ENCODE measurements around the gene DZIP3.
"Not testable (repeated sequence)": the region's sequence is repeated elsewhere in the genome, so short reads cannot be mapped to it uniquely, and the experiment has no call there.

Gene DZIP3

GRCh38 chr3:108599677-108600409 is 10.3 kb downstream of the DZIP3 start:
- no peak for DNase-seq

- DNase-seq: no peak
These were observed 12.9 kb downstream of the DZIP3 start for GRCh38 chr3:108602249-108602934.

- DNase-seq: no peak
These were observed 13.4 kb downstream of the DZIP3 start for GRCh38 chr3:108602935-108603294.

- DNase-seq: no peak
These were observed 14.2 kb downstream of the DZIP3 start for GRCh38 chr3:108603691-108604090.

- no peak for DNase-seq
These were observed 15.5 kb downstream of the DZIP3 start for GRCh38 chr3:108605028-108605427.

- DNase-seq: no peak
These were observed 16.0 kb downstream of the DZIP3 start for GRCh38 chr3:108605491-108605890.

GRCh38 chr3:108608750-108609149 is 19.2 kb downstream of the DZIP3 start:
- DNase-seq: no peak

GRCh38 chr3:108610651-108611050 is 21.1 kb downstream of the DZIP3 start:
- no peak for DNase-seq

- DNase-seq: not testable (repeated sequence)
These were observed 26.6 kb downstream of the DZIP3 start for GRCh38 chr3:108616090-108616489.

GRCh38 chr3:108620250-108620649 is 30.7 kb downstream of the DZIP3 start:
- no peak for DNase-seq

GRCh38 chr3:108623504-108623903 is 34.0 kb downstream of the DZIP3 start:
- DNase-seq: no peak

- no peak for DNase-seq
These were observed 40.5 kb downstream of the DZIP3 start for GRCh38 chr3:108629974-108630373.

- no peak for DNase-seq
These were observed 53.0 kb downstream of the DZIP3 start for GRCh38 chr3:108642526-108642925.

- DNase-seq: no peak
These were observed 55.8 kb downstream of the DZIP3 start for GRCh38 chr3:108645364-108645763.

GRCh38 chr3:108655664-108656063 is 66.1 kb downstream of the DZIP3 start:
- DNase-seq: not testable (repeated sequence)

- DNase-seq: no peak
These were observed 72.2 kb downstream of the DZIP3 start for GRCh38 chr3:108661699-108662098.

- peak; percentile 10 for DNase-seq
These were observed 72.7 kb downstream of the DZIP3 start for GRCh38 chr3:108662142-108662738.

- DNase-seq: no peak
These were observed 74.7 kb downstream of the DZIP3 start for GRCh38 chr3:108664266-108664665.

GRCh38 chr3:108667312-108667711 is 77.8 kb downstream of the DZIP3 start:
- no peak for DNase-seq

- no peak for DNase-seq
These were observed 79.7 kb downstream of the DZIP3 start for GRCh38 chr3:108669208-108669607.

GRCh38 chr3:108672701-108673100 is 83.2 kb downstream of the DZIP3 start:
- DNase-seq: no peak

- no peak for DNase-seq
These were observed 84.6 kb downstream of the DZIP3 start for GRCh38 chr3:108673988-108674661.

GRCh38 chr3:108677811-108678210 is 88.3 kb downstream of the DZIP3 start:
- no peak for DNase-seq

GRCh38 chr3:108692286-108692685 is 102.8 kb downstream of the DZIP3 start:
- not testable (repeated sequence) for DNase-seq

Data from stimulated activated CD4-positive, alpha-beta T cell treated with anti-CD3 and anti-CD28 coated beads, Interleukin-4, amount 100 ng/mL, for 1 hour (primary cell).